Measurements from ENCODE around the gene CDC25B.
"Not testable (repeated sequence)": the region's sequence is repeated elsewhere in the genome, so short reads cannot be mapped to it uniquely, and the experiment has no call there.

CDC25B gene

DNA sequence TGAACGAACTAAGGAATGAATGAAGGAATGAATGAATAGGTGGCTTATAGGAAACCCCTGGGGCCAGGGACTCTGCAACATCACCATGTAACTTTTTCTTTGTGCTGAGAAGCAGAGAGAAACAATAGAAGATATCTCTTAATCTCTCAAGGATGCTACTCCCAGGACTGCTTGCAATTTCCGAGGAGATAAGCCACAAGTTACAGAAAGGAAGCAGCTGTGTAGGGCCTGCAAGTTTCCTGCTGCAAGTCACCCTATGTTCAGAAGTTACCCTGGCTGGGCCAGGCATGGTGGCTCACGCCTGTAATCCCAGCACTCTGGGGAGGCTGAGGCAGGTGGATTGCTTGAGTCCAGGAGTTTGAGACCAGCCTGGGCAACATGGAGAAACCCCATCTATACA is 43.2 kb downstream of the CDC25B start:
- DNase-seq = no peak

DNA sequence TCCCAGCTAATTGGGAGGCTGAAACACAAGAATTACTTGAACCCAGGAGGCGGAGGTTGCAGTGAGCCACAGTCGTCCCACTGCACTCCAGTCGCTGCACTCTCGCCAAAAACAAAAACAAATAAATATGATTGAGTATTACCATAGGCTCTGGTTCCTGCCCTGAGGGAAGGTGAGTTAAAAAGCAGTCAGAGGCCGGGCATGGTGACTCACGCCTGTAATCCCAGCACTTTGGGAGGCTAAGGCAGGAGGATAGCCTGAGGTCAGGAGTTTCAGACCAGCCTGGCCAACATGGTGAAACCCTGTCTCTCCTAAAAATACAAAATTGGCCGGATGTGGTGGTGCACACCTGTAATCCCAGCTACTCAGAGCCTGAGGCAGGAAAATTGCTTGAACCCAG is 44.1 kb downstream of the CDC25B start:
- DNase-seq = not testable (repeated sequence)

DNA sequence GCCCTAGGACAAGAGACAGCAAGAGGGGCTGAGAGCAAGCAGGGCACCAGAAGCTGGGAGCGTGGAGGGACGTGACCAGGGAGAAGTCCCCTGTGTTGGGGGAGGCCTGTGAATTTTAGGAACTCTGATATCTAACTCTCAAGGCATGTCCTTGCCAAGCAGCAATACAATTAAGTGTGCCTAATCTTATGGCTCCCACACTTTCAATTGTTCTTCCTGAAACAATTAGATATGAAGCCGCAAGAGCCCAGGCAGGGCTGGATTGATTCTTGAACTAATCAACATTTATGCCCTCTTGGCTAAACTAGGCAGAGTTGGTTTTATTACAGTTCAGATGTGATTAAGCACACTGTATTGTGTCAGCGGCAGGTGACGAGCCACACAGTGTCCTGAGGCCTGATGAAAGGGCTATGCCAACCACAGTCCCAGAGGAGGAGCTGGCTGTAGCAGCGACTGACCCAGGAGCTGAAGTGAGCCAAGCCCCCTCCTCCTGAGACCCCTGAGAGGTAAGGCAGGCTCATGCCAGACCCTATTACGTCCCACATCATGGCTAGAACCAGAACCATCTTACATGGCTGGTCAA is 46.3 kb downstream of the CDC25B start:
- no peak for DNase-seq

DNA sequence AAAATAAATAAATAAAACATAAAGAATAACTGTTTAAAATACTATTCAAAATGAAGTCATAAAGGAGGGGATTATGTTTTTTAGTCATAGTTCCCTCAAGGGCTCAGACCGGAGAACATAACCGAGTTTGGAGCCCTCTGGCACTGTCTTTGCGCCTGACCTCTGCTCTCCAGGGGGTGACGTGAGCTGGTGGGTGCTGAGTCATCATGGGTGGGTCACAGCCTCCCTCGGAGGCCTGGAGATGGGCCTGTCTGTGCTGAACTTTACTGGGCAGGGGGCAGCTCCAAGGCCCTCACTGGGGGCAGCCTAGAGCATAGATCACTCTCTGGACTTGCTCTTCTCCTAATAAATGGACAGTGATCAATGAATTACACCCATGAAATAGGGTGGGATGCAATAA is 47.4 kb downstream of the CDC25B start:
- DNase-seq = peak; percentile 78

DNA sequence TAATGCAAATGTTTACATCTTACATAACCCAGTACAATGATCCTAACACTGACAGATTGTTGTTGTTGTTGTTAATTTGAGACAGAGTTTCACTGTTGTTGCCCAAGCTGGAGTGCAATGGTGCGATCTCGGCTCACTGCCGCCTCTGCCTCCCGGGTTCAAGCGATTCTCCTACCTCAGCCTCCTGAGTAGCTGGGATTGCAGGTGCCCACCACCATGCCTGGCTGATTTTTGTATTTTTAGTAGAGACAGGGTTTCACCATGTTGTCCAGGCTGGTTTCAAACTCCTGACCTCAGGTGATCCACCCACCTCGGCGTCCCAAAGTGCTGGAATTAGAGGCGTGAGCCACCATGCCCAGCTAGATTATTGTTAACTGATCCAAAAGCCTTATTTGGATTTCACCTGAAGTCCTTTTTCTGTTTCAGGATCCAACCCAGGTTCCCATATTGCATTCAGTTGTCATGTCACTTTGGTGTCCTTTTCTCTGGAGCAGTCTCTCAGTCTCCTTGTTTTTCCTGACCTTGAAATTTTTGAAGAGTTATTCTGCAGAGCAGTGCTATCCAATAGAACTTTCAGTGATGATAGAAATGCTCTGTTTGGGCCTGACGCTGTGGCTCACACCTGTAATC is 48.0 kb downstream of the CDC25B start:
- DNase-seq = not testable (repeated sequence)

GRCh38 chr20:3846378-3846739 is 50.2 kb downstream of the CDC25B start:
- no peak for DNase-seq

- peak; percentile 51 for DNase-seq
These were observed 50.8 kb downstream of the CDC25B start, which contains the start of gene MAVS for GRCh38 chr20:3846740-3847428. TSS of gene MAVS (plus strand) at chr20:3846834. CDS start at chr20:3854625, 7,791 bp downstream.

- no peak for DNase-seq
These were observed 51.4 kb downstream of the CDC25B start for GRCh38 chr20:3847429-3847940.

DNA sequence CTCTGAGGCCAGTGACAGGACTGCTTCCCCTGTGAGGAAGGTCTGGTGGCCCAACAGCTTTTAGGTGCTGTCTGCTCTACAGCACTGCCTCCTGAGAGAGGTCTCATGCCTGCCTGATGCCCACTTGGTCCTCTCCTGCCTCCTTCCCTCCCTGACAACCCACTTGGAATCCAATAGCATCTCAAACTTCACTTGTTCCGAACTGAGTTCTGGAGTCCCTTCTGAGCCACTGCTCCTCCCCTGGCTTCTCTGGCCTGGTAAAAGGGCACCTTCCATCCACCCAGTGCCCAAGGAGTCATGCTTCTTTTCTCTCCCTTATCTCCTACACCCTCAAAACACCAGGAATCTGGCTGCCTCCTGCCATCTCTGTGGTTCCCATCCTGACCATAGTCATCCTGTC is 52.5 kb downstream of the CDC25B start:
- DNase-seq = no peak

- no peak for DNase-seq
These were observed 58.4 kb downstream of the CDC25B start for GRCh38 chr20:3854462-3854871.

Measured in T1000 (cell line).